Astrocyte of the spinal cord (primary cell): ENCODE results near the gene BTBD9.

Source experiments
- DNase-seq: peaks from one replicate; pipeline ENCODE4 v3.0.0; 2011; ENCODE audit warnings: low read depth, low spot score
- H3K4me3 ChIP-seq: 2 replicates; pipeline ENCODE4 v1.5.1; 2011; ENCODE audit warnings: low read depth, mild to moderate bottlenecking, low read length, moderate library complexity
- CTCF ChIP-seq: IDR thresholded peaks from 2 replicates; pipeline ENCODE4 v1.5.1; 2012; ENCODE audit warnings: low read depth, mild to moderate bottlenecking, low read length, inconsistent platforms
- in situ Hi-C: cut with HindIII; loops from 2 replicates; pipeline ENCODE4 v1.10.0; 2017; ENCODE audit warnings: low sequenced_read_pairs

Gene BTBD9

DNA sequence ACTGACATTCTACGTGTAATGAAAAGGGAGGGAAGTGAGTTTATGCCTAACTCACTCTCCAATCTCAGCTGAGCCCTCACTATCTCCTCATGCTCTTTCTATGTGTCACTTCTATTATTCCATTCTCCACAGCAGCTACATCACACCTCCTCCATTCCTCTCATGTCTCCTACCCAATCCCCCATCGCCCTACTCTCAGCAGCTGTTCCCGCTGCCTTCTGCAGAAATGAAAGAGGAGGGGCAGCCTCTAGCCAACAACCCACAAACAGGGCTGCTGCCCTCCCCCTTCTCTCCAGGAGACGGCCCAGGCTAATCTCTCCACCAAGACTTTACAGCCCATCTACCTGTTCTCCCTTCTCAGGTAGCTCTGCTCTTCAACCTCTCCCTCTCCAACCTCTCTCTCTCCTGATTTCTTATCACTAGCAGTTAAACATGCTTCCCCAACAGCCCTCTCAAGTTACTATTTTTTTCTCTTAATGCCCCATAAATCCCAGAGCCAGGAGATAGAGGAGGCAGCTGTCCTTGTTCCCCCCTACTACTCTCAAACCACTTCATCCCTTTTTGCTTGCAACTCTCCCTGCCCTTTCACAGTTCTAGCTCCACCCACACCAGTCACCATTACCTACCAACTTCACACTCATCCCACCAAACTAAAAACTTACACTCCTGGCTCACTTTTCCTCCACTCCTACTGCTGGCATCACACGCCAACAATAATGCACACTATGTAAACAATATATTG is 136.5 kb downstream of the BTBD9 start:
- H3K4me3 ChIP-seq = no peak overlapping the region

DNA sequence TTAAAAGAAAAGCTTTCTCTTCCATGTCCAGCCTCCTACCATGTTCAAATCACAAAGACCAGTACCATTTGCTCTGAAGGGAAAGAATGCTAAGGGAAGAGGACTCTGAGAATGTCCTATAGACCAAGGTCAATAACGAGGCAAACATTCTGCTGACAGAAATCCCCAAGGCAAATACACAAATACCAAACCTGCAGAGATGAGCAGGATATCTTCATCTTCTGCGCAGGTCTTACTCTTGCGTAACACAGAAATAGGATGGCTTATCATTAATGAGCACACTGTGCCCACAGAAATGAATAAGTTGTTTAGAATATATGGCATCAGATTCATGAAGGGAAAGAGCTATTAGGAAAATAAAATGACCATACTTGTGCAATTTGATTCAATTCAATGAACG is 137.3 kb downstream of the BTBD9 start:
- no peak for TF ChIP-seq CTCF
- H3K4me3 ChIP-seq = no peak overlapping the region
- in situ Hi-C loops = no loop called here
- DNase-seq = no peak

More for the DNA sequence above, 136.5 kb downstream of the BTBD9 start:
- in situ Hi-C loops = no loop called here
- TF ChIP-seq CTCF = no peak
- DNase-seq = no peak

DNA sequence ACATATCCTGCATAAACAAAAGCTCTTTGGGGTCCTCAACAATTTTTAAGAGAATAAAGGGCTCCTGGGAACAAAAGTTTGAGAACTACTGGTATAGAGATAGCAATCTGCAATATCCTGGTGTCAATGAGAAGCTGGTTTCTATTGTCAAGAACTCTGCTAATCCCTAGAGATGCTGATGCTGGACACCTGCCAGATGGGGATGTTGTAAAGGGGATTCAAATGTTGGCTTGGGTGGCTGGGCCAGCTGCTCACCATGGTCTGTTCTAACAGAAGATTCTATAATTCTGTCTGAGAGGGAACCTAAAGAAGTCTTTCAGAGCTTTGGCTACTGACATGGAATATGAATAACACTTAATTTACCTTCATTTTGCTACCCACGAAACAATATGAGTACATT is 137.8 kb downstream of the BTBD9 start:
- no peak overlapping the region for H3K4me3 ChIP-seq
- in situ Hi-C loops = no loop called here
- no peak for DNase-seq
- TF ChIP-seq CTCF = no peak

GRCh38 chr6:38499529-38500096 is 140.1 kb downstream of the BTBD9 start:
- no peak for TF ChIP-seq CTCF
- in situ Hi-C loops = no loop called here
- H3K4me3 ChIP-seq = no peak overlapping the region
- DNase-seq = no peak

DNA sequence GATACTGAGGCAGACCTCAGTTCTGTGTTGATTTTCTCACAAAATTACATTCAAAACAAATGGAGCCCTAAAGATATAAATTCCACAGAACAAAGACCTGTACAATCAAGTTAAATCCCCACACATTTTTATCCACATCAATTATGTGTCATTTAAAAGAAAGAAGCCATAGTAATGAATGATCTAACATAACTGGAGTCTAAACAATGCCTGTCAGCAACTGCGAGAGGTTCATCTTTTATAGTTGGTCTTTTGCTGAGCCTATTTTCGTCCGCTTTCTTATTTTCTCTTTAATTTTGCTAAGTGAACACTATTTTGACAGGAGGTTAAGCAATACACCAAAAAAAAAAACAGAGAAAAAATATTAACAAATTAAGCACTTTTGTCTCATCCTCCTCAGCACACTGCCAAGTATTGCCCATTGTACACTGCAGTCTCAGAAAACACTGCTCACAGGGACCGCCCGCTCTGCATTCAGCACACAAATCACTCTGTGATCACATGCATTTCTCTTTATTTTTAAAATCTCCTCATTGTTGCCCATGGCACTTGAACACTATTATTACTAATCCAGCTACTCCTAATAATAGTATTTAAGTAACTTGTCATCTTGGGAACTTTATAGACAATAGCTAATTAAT is 140.8 kb downstream of the BTBD9 start:
- TF ChIP-seq CTCF = no peak
- no peak for DNase-seq
- in situ Hi-C loops = no loop called here
- no peak overlapping the region for H3K4me3 ChIP-seq

- in situ Hi-C loops = no loop called here
- no peak overlapping the region for H3K4me3 ChIP-seq
- DNase-seq = no peak
- no peak for TF ChIP-seq CTCF
Measured at GRCh38 chr6:38498085-38498484, 141.6 kb downstream of the BTBD9 start.
